GM12878 (cell line): ENCODE results near the gene MCEE. TPM values are rescaled to one million over a fixed set of nuclear protein-coding genes. Genes with fewer than 3 reads are reported as not detected.
"Not testable (repeated sequence)": the region's sequence is repeated elsewhere in the genome, so short reads cannot be mapped to it uniquely, and the experiment has no call there.

Experiments
- ATAC-seq: fragments of 200-7000 bp; cut with Tn5 transposase; 3 replicates; pipeline ENCODE4 v1.9.1; 2020; ENCODE audit warnings: mild to moderate bottlenecking, moderate library complexity
- BruUV-seq: library from RNA; stranded (reverse); fragments of 400-500 nt; replicated peaks from 2 replicates; lab custom pipeline; 2021; lab: Mats Ljungman, UMichigan
- CTCF ChIA-PET: fragments of 300-600 bp; sonication (Branson Sonifier 250); formaldehyde crosslinking; extraction: SDS; loops from one replicate; lab custom pipeline; 2021; ENCODE audit warnings: inconsistent platforms; lab: Yijun Ruan, JAX
- POLR2A ChIA-PET: fragments of 350-600 bp; formaldehyde crosslinking; extraction: SDS; loops from one replicate; lab custom pipeline; 2021; ENCODE audit warnings: inconsistent platforms; lab: Charles Lee
- RAD21 ChIA-PET: fragments of 300-600 bp; sonication (Branson Sonifier 250); formaldehyde crosslinking; loops from one replicate; lab custom pipeline; 2023; ENCODE audit warnings: antibody characterized with exemption; ENCODE audit not compliant: unreplicated experiment; lab: Charles Lee
- SMC1A ChIA-PET: fragments of 300-600 bp; sonication (Branson Sonifier 250); formaldehyde crosslinking; loops from one replicate; lab custom pipeline; 2023; ENCODE audit not compliant: unreplicated experiment, uncharacterized antibody; lab: Charles Lee
- DNase-seq: peaks from one replicate; pipeline ENCODE4 v3.0.0-alpha.2; 2011; ENCODE audit warnings: low read depth, low spot score
- FAIRE-seq: peaks from 3 replicates; lab custom pipeline; 2011; peaks lifted over from hg19 to GRCh38; lab: Jason Lieb, UNC
- H2AFZ ChIP-seq: 2 replicates; pipeline ENCODE4 v1.6.0; 2011; ENCODE audit warnings: low read depth, low read length, control low read depth; ENCODE audit not compliant: control insufficient read depth
- H3K27ac ChIP-seq: 2 replicates; pipeline ENCODE4 v1.5.1; 2011; ENCODE audit warnings: control low read depth; ENCODE audit not compliant: control insufficient read depth, insufficient read depth
- H3K27me3 ChIP-seq, 2 experiments: replicated peaks in 1 of 2; 2 replicates each; pipeline versions ENCODE4 v1.6.0 to v1.6.1; 2011; ENCODE audit warnings: low read length in 1 of 2; ENCODE audit not compliant: control insufficient read depth in 2 of 2, insufficient read depth in 2 of 2
- H3K36me3 ChIP-seq, 2 experiments: 2 replicates each; pipeline ENCODE4 v1.5.1; 2011; ENCODE audit warnings: low read length in 1 of 2; ENCODE audit not compliant: control insufficient read depth in 2 of 2, insufficient read depth in 2 of 2
- H3K4me1 ChIP-seq: 2 replicates; pipeline ENCODE4 v1.6.1; 2011; ENCODE audit warnings: mild to moderate bottlenecking, low read length, moderate library complexity, mixed read lengths; ENCODE audit not compliant: control insufficient read depth, insufficient read depth
- H3K4me2 ChIP-seq: 2 replicates; pipeline ENCODE4 v1.6.0; 2011; ENCODE audit warnings: control low read depth; ENCODE audit not compliant: control insufficient read depth, insufficient read depth
- H3K4me3 ChIP-seq: fragments of 200-600 bp; sonication (generic); 2 replicates; pipeline ENCODE4 v1.5.1; 2016
- H3K79me2 ChIP-seq: 2 replicates; pipeline ENCODE4 v1.6.0; 2011; ENCODE audit warnings: low read length; ENCODE audit not compliant: control insufficient read depth, insufficient read depth
- H3K9ac ChIP-seq: 2 replicates; pipeline ENCODE4 v1.8.0; 2011; ENCODE audit warnings: low read length, control low read depth, mixed read lengths; ENCODE audit not compliant: control insufficient read depth, insufficient read depth
- H3K9me3 ChIP-seq: replicated peaks from 3 replicates; pipeline ENCODE4 v1.5.1; 2011; ENCODE audit warnings: mild to moderate bottlenecking, low read length; ENCODE audit not compliant: control insufficient read depth, insufficient read depth
- H4K20me1 ChIP-seq: 2 replicates; pipeline ENCODE4 v1.6.0; 2011; ENCODE audit not compliant: control insufficient read depth, insufficient read depth
- WGBS: methylation state at CpG from one replicate; pipeline ENCODE4 v1.1.6; 2016; ENCODE audit warnings: low lambda C conversion rate; ENCODE audit not compliant: insufficient replicate concordance, insufficient coverage; ENCODE audit errors: missing lambda C conversion rate; 5-methylcytosine and 5-hydroxymethylcytosine counted together
- in situ Hi-C: fragments of 300-500 bp; cut with MboI; formaldehyde crosslinking; loops from 9 replicates; pipeline ENCODE4 v1.14.3; 2018; ENCODE audit warnings: mixed read lengths
- intact Hi-C: fragments of 100-400 bp; cut with micrococcal nuclease; formaldehyde crosslinking; loops from one replicate; pipeline ENCODE4 v1.14.2; 2022; ENCODE audit not compliant: unreplicated experiment
- polyA plus RNA-seq, 11 experiments: library from polyadenylated mRNA; depleted of rRNA in 4 of 11; unstranded in 6 of 11; stranded (reverse) in 5 of 11; fragments of >200 nt; fragmentation: Nextera tagmentation in 4 of 11; fragmentation: Illumina TruSeq in 1 of 11; extraction: Ambion mirVana in 4 of 11; extraction: Trizol in 1 of 11; gene quantifications; 1 replicate in 1 of 11; 2 replicates in 10 of 11; pipeline versions ENCODE4 v1.2.1 to v1.2.3, GENCODE V29; 2011 to 2016; ENCODE audit warnings: inconsistent platforms in 2 of 11, missing spikeins in 2 of 11, low read depth in 1 of 11
- total RNA-seq, 4 experiments: library from RNA; depleted of rRNA in 3 of 4; stranded (reverse); fragments of >200 nt in 3 of 4; fragmentation: Illumina TruSeq in 1 of 4; extraction: Trizol in 1 of 4; gene quantifications; 2 replicates each; pipeline versions ENCODE4 v1.2.1 to v1.2.3, GENCODE V29; 2013 to 2021

Gene MCEE
- total and polyA plus RNA-seq, 10 of the 15 experiments (the other 5 are each of a cell fraction or from before 2014, with no cell fraction given), result 17.3 to 63.4 (median 20.9) TPM

DNA sequence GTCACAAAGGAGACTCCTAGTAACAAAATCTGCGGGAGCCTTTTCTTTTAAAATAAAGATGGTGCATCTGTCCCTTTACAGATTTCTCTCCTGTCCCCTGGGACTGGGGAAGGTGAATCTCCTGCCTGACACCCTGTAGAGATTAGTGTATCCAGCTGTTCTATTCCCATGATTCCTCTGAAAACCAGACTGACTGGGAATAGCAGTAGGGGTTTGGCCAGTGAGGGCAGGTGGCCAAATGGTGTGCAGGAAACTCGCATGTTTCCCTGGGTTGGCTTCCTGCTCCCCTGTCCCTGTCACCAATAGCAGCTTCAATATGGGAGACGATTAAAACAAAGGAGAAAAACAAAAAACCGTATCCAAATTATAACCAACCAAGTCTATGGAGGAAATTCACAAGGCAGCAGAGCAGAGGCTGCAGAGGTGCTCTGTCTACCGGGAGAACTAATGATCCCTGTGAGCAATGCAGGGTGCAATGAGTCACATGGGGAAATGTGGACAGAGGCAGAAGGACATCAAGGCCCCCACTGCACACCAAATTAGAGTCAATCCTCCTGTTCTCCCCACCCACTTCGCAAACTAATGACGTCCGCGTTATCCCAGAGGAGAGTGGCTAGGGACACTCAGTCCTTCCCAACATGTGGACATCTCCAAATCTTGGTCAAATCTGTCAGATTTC, 44.6 kb downstream of the MCEE start:
- WGBS, result 72% methylated on average over 8 of the region's 9 CpGs

DNA sequence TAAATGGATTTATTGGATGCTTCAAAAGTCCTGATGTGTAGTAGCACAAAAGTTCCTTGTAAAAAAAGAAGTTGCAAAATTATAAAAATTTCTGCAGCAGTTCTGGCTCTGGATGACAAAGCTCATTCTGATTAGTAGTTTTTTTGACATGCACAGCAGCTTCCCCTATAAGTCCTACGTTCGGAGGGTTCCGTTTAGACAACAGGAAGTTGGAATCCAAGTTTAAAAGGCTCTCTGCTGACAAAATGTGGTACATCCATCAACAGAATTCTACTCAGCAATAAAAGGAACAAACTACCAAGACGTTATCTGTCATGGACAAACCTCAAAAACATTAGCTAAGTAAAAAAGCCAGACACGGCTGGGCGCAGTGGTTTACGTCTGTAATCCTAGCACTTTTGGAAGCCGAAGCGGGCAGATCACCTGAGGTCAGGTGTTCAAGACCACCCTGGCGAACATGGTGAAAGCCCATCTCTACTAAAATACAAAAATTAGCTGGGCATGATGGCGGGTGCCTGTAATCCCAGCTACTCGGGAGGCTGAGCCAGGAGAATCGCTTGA, 46.2 kb downstream of the MCEE start:
- ChIA-PET RAD21 (interaction anchor here (0.9 kb wide), 1 partner anchor 14 kb away, joined by 3 read pairs; no protein-coding TSS in a partner anchor), CTCF (interaction anchor here (1.2 to 4.1 kb wide), 2 partner anchors 13 to 16 kb away, joined by 3 to 36 read pairs; no protein-coding TSS in a partner anchor), POLR2A (interaction anchor here (0.6 to 1.2 kb wide), 2 partner anchors 15 to 278 kb away, joined by 3 to 4 read pairs; partner anchors contain the start of gene NAGK)
- H3K4me3 ChIP-seq, H3K79me2 ChIP-seq, H3K27ac ChIP-seq, H4K20me1 ChIP-seq, H3K9me3 ChIP-seq, ATAC-seq, H3K36me3 ChIP-seq, H3K9ac ChIP-seq, H2AFZ ChIP-seq, in situ Hi-C loops, H3K4me2 ChIP-seq, SMC1A ChIA-PET, intact Hi-C loops, FAIRE-seq, DNase-seq, BruUV-seq, H3K27me3 ChIP-seq: not testable (repeated sequence)
- WGBS, result 56% methylated on average over 10 of the region's 13 CpGs
- peaks cover 14% of the 10 kb centered on the region for H3K4me1 ChIP-seq

More for the DNA sequence above, 44.6 kb downstream of the MCEE start:
- H3K4me3 ChIP-seq, DNase-seq, POLR2A ChIA-PET, FAIRE-seq, H3K9me3 ChIP-seq, intact Hi-C loops, RAD21 ChIA-PET, H3K9ac ChIP-seq, H3K79me2 ChIP-seq, BruUV-seq, H3K36me3 ChIP-seq, H3K4me2 ChIP-seq, H4K20me1 ChIP-seq, H3K27me3 ChIP-seq, H2AFZ ChIP-seq, ATAC-seq, in situ Hi-C loops, CTCF ChIA-PET, H3K27ac ChIP-seq: not testable (repeated sequence)
- peaks cover 14% of the 10 kb centered on the region for H3K4me1 ChIP-seq
- SMC1A ChIA-PET, result interaction anchor here (0.6 kb wide), 1 partner anchor 27 kb away, joined by 3 read pairs; no protein-coding TSS in a partner anchor

DNA sequence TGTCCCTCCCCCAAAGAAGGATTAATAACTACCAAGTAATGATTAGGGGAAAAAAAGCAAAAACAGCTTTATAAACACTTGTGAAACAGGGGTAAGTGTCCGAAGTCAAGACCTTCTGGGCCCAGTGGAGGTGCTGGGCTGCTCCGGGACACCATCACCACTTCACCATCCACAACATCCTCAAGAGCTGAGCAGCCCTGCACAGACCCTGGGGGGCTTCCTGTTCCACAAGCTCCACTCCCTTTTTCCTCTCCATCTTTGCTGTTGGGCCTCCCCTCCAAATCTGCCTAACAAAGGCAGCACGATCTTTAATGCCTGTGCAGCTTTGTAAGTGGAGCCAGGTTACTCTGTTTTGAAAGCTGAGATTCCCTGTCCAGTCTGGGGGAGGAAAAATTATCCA, 46.7 kb downstream of the MCEE start:
- H3K79me2 ChIP-seq, H3K9me3 ChIP-seq, H4K20me1 ChIP-seq, H3K9ac ChIP-seq, H3K27ac ChIP-seq, H2AFZ ChIP-seq, DNase-seq, H3K4me3 ChIP-seq, H3K27me3 ChIP-seq, H3K4me2 ChIP-seq, intact Hi-C loops, RAD21 ChIA-PET, FAIRE-seq, BruUV-seq, ATAC-seq, H3K36me3 ChIP-seq, in situ Hi-C loops: not testable (repeated sequence)
- WGBS, result no CpG with 5 or more reads among the region's 3 CpGs
- CTCF ChIA-PET, result interaction anchor here (1.8 to 4.1 kb wide), 2 partner anchors 12 to 17 kb away, joined by 10 to 36 read pairs; no protein-coding TSS in a partner anchor
- POLR2A ChIA-PET, result interaction anchor here (1.8 kb wide), 1 partner anchor 13 kb away, joined by 4 read pairs; no protein-coding TSS in a partner anchor
- SMC1A ChIA-PET, result interaction anchor here (2.0 kb wide), 1 partner anchor 13 kb away, joined by 11 read pairs; no protein-coding TSS in a partner anchor
- peaks cover 14% of the 10 kb centered on the region for H3K4me1 ChIP-seq
